HCT116 (cell line): ENCODE results near the gene MADD.

ENCODE experiments used
- EGR1 ChIP-seq: IDR thresholded peaks from 2 replicates; pipeline ENCODE4 v1.6.1; 2012; ENCODE audit warnings: low read depth
- EZH2 ChIP-seq: fragments of 200-600 bp; sonication (generic); IDR thresholded peaks from 2 replicates; pipeline ENCODE4 v1.6.1; 2017; ENCODE audit warnings: antibody characterized with exemption, mixed run types
- EZH2phosphoT487 ChIP-seq: fragments of 200-600 bp; IDR thresholded peaks from 2 replicates; pipeline ENCODE4 v1.6.1; 2018; ENCODE audit warnings: antibody characterized with exemption, borderline replicate concordance
- JUND ChIP-seq: IDR thresholded peaks from 2 replicates; pipeline ENCODE4 v1.6.1; 2012
- POLR2A ChIP-seq: IDR thresholded peaks from 2 replicates; pipeline ENCODE4 v1.7.0; 2011; ENCODE audit warnings: borderline replicate concordance; ENCODE audit not compliant: insufficient read depth, insufficient read length; ENCODE audit errors: extremely low read depth
- POLR2AphosphoS5 ChIP-seq: IDR thresholded peaks from 2 replicates; pipeline ENCODE4 v1.6.1; 2011; ENCODE audit warnings: mild to moderate bottlenecking, low read depth, low read length, moderate library complexity
- RAD21 ChIP-seq: IDR thresholded peaks from 2 replicates; pipeline ENCODE4 v1.6.1; 2012; ENCODE audit warnings: low read depth, mild to moderate bottlenecking
- SRF ChIP-seq: IDR thresholded peaks from 2 replicates; pipeline ENCODE4 v1.6.1; 2012; ENCODE audit warnings: low read depth
- YY1 ChIP-seq: IDR thresholded peaks from 2 replicates; pipeline ENCODE4 v1.6.1; 2011; ENCODE audit warnings: low read length, low read depth, moderate library complexity, mild to moderate bottlenecking; ENCODE audit not compliant: insufficient replicate concordance; ENCODE audit errors: extremely low read depth
- ZNF274 ChIP-seq: fragments of 200-500 bp; sonication (Bioruptor generic); IDR thresholded peaks from 2 replicates; pipeline ENCODE4 v1.6.1; 2014; ENCODE audit warnings: mild to moderate bottlenecking, low read depth, low read length, inconsistent platforms
- TF ChIP-seq, protein P1 (sequence below): IDR thresholded peaks from 2 replicates; pipeline ENCODE4 v1.6.1; 2012
- TF ChIP-seq, protein P2 (sequence below), 3 experiments: fragments of 200-600 bp in 1 of 3; sonication (generic) in 1 of 3; IDR thresholded peaks in 2 of 3; conservative IDR thresholded peaks in 1 of 3; 2 replicates each; pipeline ENCODE4 v1.5.1; 2012 to 2017; ENCODE audit warnings: low read depth in 2 of 3, low read length in 2 of 3, antibody characterized with exemption in 1 of 3, borderline replicate concordance in 1 of 3, control low read depth in 1 of 3, mild to moderate bottlenecking in 1 of 3, mixed read lengths in 1 of 3, mixed run types in 1 of 3, moderate library complexity in 1 of 3; ENCODE audit not compliant: insufficient read depth in 1 of 3
- TF ChIP-seq, protein P3 (sequence below): IDR thresholded peaks from 2 replicates; pipeline ENCODE4 v1.6.1; 2012; ENCODE audit warnings: low read depth

DNA sequence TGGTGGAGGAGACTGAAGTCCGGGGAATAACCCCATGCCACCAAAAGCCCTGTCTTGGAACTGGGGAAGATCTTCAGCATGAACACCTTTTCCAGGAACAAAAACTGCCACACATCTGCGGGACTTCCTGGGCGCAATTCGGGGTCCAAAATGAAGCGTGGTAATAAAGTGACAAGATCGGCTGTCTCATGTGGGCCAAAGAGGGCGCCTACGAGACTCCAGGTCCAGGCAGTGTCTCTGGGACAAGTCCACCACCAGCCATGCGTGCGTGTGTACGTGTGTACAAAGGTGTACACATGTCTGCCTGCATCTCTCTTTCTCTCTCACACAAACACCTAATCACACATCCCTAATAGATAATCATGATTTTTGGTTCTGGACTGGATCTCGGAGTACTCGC, 91.5 kb downstream of the MADD start:
- TF ChIP-seq, protein P1, sequence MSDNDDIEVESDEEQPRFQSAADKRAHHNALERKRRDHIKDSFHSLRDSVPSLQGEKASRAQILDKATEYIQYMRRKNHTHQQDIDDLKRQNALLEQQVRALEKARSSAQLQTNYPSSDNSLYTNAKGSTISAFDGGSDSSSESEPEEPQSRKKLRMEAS, result no peak
- no peak for TF ChIP-seq POLR2A
- TF ChIP-seq, protein P2, sequence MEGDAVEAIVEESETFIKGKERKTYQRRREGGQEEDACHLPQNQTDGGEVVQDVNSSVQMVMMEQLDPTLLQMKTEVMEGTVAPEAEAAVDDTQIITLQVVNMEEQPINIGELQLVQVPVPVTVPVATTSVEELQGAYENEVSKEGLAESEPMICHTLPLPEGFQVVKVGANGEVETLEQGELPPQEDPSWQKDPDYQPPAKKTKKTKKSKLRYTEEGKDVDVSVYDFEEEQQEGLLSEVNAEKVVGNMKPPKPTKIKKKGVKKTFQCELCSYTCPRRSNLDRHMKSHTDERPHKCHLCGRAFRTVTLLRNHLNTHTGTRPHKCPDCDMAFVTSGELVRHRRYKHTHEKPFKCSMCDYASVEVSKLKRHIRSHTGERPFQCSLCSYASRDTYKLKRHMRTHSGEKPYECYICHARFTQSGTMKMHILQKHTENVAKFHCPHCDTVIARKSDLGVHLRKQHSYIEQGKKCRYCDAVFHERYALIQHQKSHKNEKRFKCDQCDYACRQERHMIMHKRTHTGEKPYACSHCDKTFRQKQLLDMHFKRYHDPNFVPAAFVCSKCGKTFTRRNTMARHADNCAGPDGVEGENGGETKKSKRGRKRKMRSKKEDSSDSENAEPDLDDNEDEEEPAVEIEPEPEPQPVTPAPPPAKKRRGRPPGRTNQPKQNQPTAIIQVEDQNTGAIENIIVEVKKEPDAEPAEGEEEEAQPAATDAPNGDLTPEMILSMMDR (IDR thresholded peaks at IDR 0.05 in 2 of 3, conservative IDR thresholded peaks at IDR 0.05 in 1 of 3; ENCODE audit: borderline replicate concordance in 1 of 3, insufficient read depth in 1 of 3, low read depth in 2 of 3, low read length in 2 of 3), result no peak
- TF ChIP-seq EZH2phosphoT487, result no peak
- no peak for TF ChIP-seq POLR2AphosphoS5
- TF ChIP-seq EZH2, result no peak
- TF ChIP-seq JUND, result no peak
- TF ChIP-seq YY1, result no peak
- TF ChIP-seq, protein P3, sequence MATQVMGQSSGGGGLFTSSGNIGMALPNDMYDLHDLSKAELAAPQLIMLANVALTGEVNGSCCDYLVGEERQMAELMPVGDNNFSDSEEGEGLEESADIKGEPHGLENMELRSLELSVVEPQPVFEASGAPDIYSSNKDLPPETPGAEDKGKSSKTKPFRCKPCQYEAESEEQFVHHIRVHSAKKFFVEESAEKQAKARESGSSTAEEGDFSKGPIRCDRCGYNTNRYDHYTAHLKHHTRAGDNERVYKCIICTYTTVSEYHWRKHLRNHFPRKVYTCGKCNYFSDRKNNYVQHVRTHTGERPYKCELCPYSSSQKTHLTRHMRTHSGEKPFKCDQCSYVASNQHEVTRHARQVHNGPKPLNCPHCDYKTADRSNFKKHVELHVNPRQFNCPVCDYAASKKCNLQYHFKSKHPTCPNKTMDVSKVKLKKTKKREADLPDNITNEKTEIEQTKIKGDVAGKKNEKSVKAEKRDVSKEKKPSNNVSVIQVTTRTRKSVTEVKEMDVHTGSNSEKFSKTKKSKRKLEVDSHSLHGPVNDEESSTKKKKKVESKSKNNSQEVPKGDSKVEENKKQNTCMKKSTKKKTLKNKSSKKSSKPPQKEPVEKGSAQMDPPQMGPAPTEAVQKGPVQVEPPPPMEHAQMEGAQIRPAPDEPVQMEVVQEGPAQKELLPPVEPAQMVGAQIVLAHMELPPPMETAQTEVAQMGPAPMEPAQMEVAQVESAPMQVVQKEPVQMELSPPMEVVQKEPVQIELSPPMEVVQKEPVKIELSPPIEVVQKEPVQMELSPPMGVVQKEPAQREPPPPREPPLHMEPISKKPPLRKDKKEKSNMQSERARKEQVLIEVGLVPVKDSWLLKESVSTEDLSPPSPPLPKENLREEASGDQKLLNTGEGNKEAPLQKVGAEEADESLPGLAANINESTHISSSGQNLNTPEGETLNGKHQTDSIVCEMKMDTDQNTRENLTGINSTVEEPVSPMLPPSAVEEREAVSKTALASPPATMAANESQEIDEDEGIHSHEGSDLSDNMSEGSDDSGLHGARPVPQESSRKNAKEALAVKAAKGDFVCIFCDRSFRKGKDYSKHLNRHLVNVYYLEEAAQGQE, result no peak
- TF ChIP-seq EGR1, result no peak
- no peak for TF ChIP-seq ZNF274
- TF ChIP-seq SRF, result no peak
- TF ChIP-seq RAD21, result no peak
